Midbrain (tissue), 1 donor: ENCODE measurements around the gene MYZAP.

Experiments
- DNase-seq: peaks from one replicate; lab custom pipeline; 2025; lab: John Stamatoyannopoulos, UW

Gene MYZAP

GRCh38 chr15:57591822-57592367 lies at the start of gene MYZAP:
Gene MYZAP, plus strand, starts transcription at chr15:57591904. Its CDS starts 131 bp downstream, at chr15:57592035.
- DNase-seq, result no peak

- DNase-seq, result no peak
Measured at GRCh38 chr15:57542505-57542817, 49.2 kb upstream of the MYZAP start.

- no peak for DNase-seq
Measured at GRCh38 chr15:57544848-57545480, 46.7 kb upstream of the MYZAP start.

- no peak for DNase-seq
Measured at GRCh38 chr15:57545995-57546394, 45.7 kb upstream of the MYZAP start.

- no peak for DNase-seq
Measured at GRCh38 chr15:57547243-57547755, 44.4 kb upstream of the MYZAP start.

GRCh38 chr15:57548351-57548750 lies 43.4 kb upstream of the MYZAP start:
- DNase-seq, result no peak

GRCh38 chr15:57548835-57549234 lies 42.9 kb upstream of the MYZAP start:
- DNase-seq, result no peak

- no peak for DNase-seq
Measured at GRCh38 chr15:57549935-57550334, 41.8 kb upstream of the MYZAP start.

GRCh38 chr15:57550640-57551039 lies 41.1 kb upstream of the MYZAP start:
- DNase-seq, result peak; percentile 60

- DNase-seq, result no peak
Measured at GRCh38 chr15:57551715-57552677, 39.7 kb upstream of the MYZAP start.

- no peak for DNase-seq
Measured at GRCh38 chr15:57552678-57553334, 38.9 kb upstream of the MYZAP start.

- DNase-seq, result no peak
Measured at GRCh38 chr15:57553526-57553925, 38.2 kb upstream of the MYZAP start.

GRCh38 chr15:57554063-57554811 lies 37.5 kb upstream of the MYZAP start:
- DNase-seq, result peak; percentile 48

GRCh38 chr15:57554812-57555179 lies 36.9 kb upstream of the MYZAP start:
- no peak for DNase-seq

- no peak for DNase-seq
Measured at GRCh38 chr15:57555270-57555669, 36.4 kb upstream of the MYZAP start.

- no peak for DNase-seq
Measured at GRCh38 chr15:57556040-57556439, 35.7 kb upstream of the MYZAP start.

GRCh38 chr15:57557267-57557666 lies 34.4 kb upstream of the MYZAP start:
- DNase-seq, result no peak

GRCh38 chr15:57557810-57558209 lies 33.9 kb upstream of the MYZAP start:
- no peak for DNase-seq

- peak; percentile 29 for DNase-seq
Measured at GRCh38 chr15:57559875-57560274, 31.8 kb upstream of the MYZAP start.

GRCh38 chr15:57561041-57561711 lies 30.5 kb upstream of the MYZAP start:
- DNase-seq, result peak; percentile 65

GRCh38 chr15:57562196-57562769 lies 29.4 kb upstream of the MYZAP start:
- DNase-seq, result no peak
